ENCODE results near the gene CYSTM1. TPM values are rescaled to one million over a fixed set of nuclear protein-coding genes. Genes with fewer than 3 reads are reported as not detected.

CYSTM1 gene
- total and polyA plus RNA-seq, 2 experiments from 2014 or later, result 16.0 to 42.3 TPM

DNA sequence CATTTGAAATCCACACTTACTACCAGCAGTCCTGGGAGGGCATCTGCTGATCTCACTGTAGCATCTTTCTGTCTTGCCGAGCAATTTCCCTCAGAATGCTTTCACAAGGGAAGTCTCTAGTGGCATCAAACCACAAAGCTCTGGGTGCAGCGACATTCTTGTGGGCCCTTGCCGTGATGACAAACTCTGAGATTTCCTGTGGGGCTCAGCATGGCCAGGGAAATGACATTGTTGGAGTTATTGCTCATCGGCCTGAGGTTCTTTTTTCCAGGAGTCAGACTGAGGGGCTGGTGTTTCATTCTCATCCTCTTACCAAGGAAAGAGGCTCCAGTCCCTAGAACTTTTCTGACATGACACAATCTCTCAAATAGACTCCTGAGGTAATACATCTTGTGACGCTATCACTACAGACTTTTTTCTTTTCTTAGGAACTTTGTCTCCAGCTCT lies 76.6 kb downstream of the CYSTM1 start:
- Histone ChIP-seq H3K4me1 (ENCODE audit: insufficient read depth) (peaks cover 42% of the 10 kb centered on the region), H3K4me3 (0 out of 2 replicates have a peak overlapping the region, but pooled peaks have one; percentile 29), H4K20me1 (ENCODE audit: insufficient read depth) (no peaks in the 10 kb centered on the region), H3F3A (ENCODE audit: insufficient read depth) (peaks cover 34% of the 10 kb centered on the region), H3K27ac (peak overlapping the region; percentile 90), H2AFZ (no peak overlapping the region), H3K79me2 (ENCODE audit: insufficient read depth) (peaks cover 80% of the 10 kb centered on the region), H3K4me2 (ENCODE audit: unreplicated experiment) (peak overlapping the region; percentile 85), H3K9ac (peak overlapping the region; percentile 65), H3K9me2 (ENCODE audit: insufficient read depth) (no peaks in the 10 kb centered on the region), H3K9me3 (ENCODE audit: low read depth) (no peaks in the 10 kb centered on the region), H3K36me3 (ENCODE audit: low read depth) (no peaks in the 10 kb centered on the region), H3K27me3 (replicated peaks; ENCODE audit: insufficient read depth) (no peaks in the 10 kb centered on the region)
- DNase-seq, result peak; percentile 96
- in situ Hi-C loops (cut with MboI), result no loop called here
- 0 to 2% methylated on average over 5 of the region's 5 CpGs for WGBS, 2 experiments (ENCODE audit: low coverage in 1 of 2, low lambda C conversion rate in 2 of 2, missing lambda C conversion rate in 2 of 2)
- TF ChIP-seq EZH2phosphoT487 (IDR thresholded peaks at IDR 0.05; ENCODE audit: insufficient read depth, low read depth) (peak; percentile 86), EZH2 (IDR thresholded peaks at IDR 0.05; ENCODE audit: insufficient read depth, poor library complexity, severe bottlenecking) (no peak)

DNA sequence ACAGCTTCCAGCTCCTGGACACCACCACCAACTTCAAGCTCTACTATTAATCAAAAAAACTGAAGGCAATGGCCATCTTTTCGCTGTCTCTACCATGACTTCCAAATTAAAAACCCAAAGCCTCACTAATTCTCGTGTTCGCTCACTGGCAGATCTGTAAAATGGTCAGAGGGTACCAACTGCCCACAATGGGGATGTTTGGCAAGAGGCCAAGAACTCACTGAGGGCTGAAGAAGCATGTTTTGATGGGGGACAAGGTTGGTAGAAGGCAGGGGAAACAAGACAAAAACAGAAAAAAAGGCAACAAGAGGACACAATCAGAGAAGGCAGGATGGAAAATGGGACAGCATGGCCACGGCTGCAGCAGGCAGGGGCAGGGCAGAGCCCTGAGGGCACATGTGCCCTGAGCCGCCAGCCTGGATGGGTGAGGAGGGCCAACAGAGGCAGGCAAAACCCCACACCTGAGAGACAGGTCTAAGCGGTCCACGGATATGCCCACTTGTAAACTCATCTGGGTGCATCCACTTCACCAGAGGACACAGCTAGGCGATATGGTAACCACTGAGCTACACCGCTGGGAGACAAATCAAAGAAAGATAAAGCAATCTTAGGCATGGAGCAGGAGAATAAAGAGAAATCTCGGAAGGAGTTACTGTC lies 77.6 kb downstream of the CYSTM1 start:
- WGBS, 2 experiments (ENCODE audit: low coverage in 1 of 2, low lambda C conversion rate in 2 of 2, missing lambda C conversion rate in 2 of 2), result 96% methylated on average over 10 of the region's 10 CpGs
- H3K27ac ChIP-seq, result peak overlapping the region; percentile 90
- no peak for TF ChIP-seq EZH2phosphoT487 (IDR thresholded peaks at IDR 0.05; ENCODE audit: insufficient read depth, low read depth)
- no peak for TF ChIP-seq EZH2 (IDR thresholded peaks at IDR 0.05; ENCODE audit: insufficient read depth, poor library complexity, severe bottlenecking)
- no peak overlapping the region for H2AFZ ChIP-seq
- no peaks in the 10 kb centered on the region for H4K20me1 ChIP-seq (ENCODE audit: insufficient read depth)
- no peaks in the 10 kb centered on the region for H3K27me3 ChIP-seq (replicated peaks; ENCODE audit: insufficient read depth)
- H3K9me2 ChIP-seq (ENCODE audit: insufficient read depth), result no peaks in the 10 kb centered on the region
- H3K4me1 ChIP-seq (ENCODE audit: insufficient read depth), result peaks cover 36% of the 10 kb centered on the region
- no peaks in the 10 kb centered on the region for H3K9me3 ChIP-seq (ENCODE audit: low read depth)
- DNase-seq, result no peak
- in situ Hi-C loops (cut with MboI), result no loop called here
- peak overlapping the region; percentile 38 for H3K4me2 ChIP-seq (ENCODE audit: unreplicated experiment)
- H3K9ac ChIP-seq, result peak overlapping the region; percentile 65; the same call in 1 of the 2 replicates
- H3K4me3 ChIP-seq, result no peak overlapping the region
- peaks cover 86% of the 10 kb centered on the region for H3K79me2 ChIP-seq (ENCODE audit: insufficient read depth)
- peaks cover 30% of the 10 kb centered on the region for H3F3A ChIP-seq (ENCODE audit: insufficient read depth)
- no peaks in the 10 kb centered on the region for H3K36me3 ChIP-seq (ENCODE audit: low read depth)

DNA sequence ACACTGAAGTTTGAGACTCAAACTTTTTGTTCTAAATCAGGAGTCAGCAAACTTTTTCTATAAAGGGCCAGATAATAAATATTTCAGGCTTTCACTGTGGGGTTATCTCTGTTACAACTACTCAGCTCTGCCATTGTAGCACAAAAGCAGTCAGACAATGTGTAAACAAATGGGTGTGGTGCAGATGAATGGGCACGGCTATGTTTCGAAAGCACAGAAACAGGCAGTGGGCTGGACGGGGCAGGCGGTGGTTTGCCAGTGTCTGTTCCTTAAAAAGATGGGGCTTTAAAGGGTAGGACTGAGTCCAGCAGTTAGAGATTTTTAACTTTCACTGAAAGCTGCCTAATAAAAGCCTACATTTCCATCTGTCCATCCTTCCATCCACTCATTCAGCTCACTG lies 79.0 kb downstream of the CYSTM1 start:
- DNase-seq, result peak; percentile 67
- no peaks in the 10 kb centered on the region for H3K9me3 ChIP-seq (ENCODE audit: low read depth)
- H3K4me3 ChIP-seq, result no peak overlapping the region
- peaks cover 43% of the 10 kb centered on the region for H3K4me1 ChIP-seq (ENCODE audit: insufficient read depth)
- H2AFZ ChIP-seq, result no peak overlapping the region
- H3K27ac ChIP-seq, result peak overlapping the region; percentile 23
- no peak overlapping the region; the same call in 1 of the 2 replicates for H3K9ac ChIP-seq
- WGBS, 2 experiments (ENCODE audit: low coverage in 1 of 2, low lambda C conversion rate in 2 of 2, missing lambda C conversion rate in 2 of 2), result 22 to 31% methylated on average over 4 of the region's 4 CpGs
- in situ Hi-C loops (cut with MboI), result no loop called here
- no peak overlapping the region for H3K4me2 ChIP-seq (ENCODE audit: unreplicated experiment)
- H3K27me3 ChIP-seq (replicated peaks; ENCODE audit: insufficient read depth), result no peaks in the 10 kb centered on the region
- TF ChIP-seq EZH2phosphoT487 (IDR thresholded peaks at IDR 0.05; ENCODE audit: insufficient read depth, low read depth) (no peak), EZH2 (IDR thresholded peaks at IDR 0.05; ENCODE audit: insufficient read depth, poor library complexity, severe bottlenecking) (no peak)
- H3K9me2 ChIP-seq (ENCODE audit: insufficient read depth), result no peaks in the 10 kb centered on the region
- no peaks in the 10 kb centered on the region for H4K20me1 ChIP-seq (ENCODE audit: insufficient read depth)
- H3K79me2 ChIP-seq (ENCODE audit: insufficient read depth), result peaks cover 81% of the 10 kb centered on the region
- no peaks in the 10 kb centered on the region for H3K36me3 ChIP-seq (ENCODE audit: low read depth)
- H3F3A ChIP-seq (ENCODE audit: insufficient read depth), result peaks cover 41% of the 10 kb centered on the region

DNA sequence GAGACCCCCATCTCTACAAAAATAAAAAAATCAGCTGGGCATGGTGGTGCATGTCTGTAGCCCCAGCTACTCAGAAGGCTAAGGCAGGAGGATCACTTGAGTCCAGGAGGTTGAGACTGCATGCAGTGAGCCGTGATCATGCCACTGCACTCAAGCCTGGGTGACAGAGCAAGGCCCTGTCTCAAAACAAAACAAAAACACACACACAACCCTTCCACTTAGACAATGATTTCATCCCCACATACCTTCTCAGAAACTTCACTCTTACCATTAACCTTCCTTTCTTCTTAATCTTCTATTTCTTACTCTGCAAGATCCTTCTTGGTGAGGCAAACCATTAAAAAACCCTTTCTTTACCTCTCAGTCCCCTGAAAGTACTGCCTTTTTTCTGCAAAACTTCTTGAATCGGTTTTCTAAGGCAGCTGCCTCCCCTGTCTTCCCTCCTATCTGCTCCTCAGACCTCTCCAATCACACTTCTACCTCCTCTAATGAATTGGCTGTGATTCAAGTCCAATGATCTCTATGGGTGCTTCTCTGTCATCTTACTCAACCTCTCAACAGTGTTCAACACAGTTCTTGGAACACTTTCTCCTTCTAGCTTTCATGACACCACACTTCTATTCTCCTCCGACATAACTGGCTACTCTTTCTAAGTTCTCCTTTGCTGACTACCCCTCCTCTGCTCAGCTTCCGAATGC lies 80.6 kb downstream of the CYSTM1 start:
- no peak overlapping the region for H3K4me2 ChIP-seq (ENCODE audit: unreplicated experiment)
- H3K9me3 ChIP-seq (ENCODE audit: low read depth), result no peaks in the 10 kb centered on the region
- in situ Hi-C loops (cut with MboI), result no loop called here
- H2AFZ ChIP-seq, result no peak overlapping the region
- TF ChIP-seq EZH2phosphoT487 (IDR thresholded peaks at IDR 0.05; ENCODE audit: insufficient read depth, low read depth) (no peak), EZH2 (IDR thresholded peaks at IDR 0.05; ENCODE audit: insufficient read depth, poor library complexity, severe bottlenecking) (no peak)
- H3K4me1 ChIP-seq (ENCODE audit: insufficient read depth), result peaks cover 42% of the 10 kb centered on the region
- WGBS, 2 experiments (ENCODE audit: low coverage in 1 of 2, low lambda C conversion rate in 2 of 2, missing lambda C conversion rate in 2 of 2), result 98 to 100% methylated on average over 4 of the region's 4 CpGs
- no peaks in the 10 kb centered on the region for H3K9me2 ChIP-seq (ENCODE audit: insufficient read depth)
- no peak overlapping the region for H3K4me3 ChIP-seq
- H4K20me1 ChIP-seq (ENCODE audit: insufficient read depth), result no peaks in the 10 kb centered on the region
- H3K36me3 ChIP-seq (ENCODE audit: low read depth), result no peaks in the 10 kb centered on the region
- no peaks in the 10 kb centered on the region for H3K27me3 ChIP-seq (replicated peaks; ENCODE audit: insufficient read depth)
- peaks cover 40% of the 10 kb centered on the region for H3F3A ChIP-seq (ENCODE audit: insufficient read depth)
- peaks cover 79% of the 10 kb centered on the region for H3K79me2 ChIP-seq (ENCODE audit: insufficient read depth)
- no peak overlapping the region for H3K27ac ChIP-seq
- no peak for DNase-seq
- no peak overlapping the region for H3K9ac ChIP-seq

Data from GM23248 (cell line).